NB4 (cell line): Measurements from ENCODE around the gene MAN2A2.
A peak's percentile ranks its signal among the peaks of the same experiment; 100 is the strongest.

Source experiments
- MYC ChIP-seq: IDR thresholded peaks from 2 replicates; pipeline ENCODE4 v1.6.1; 2011; ENCODE audit warnings: low read depth, low read length
- POLR2A ChIP-seq: IDR thresholded peaks from 2 replicates; pipeline ENCODE4 v1.6.1; 2011; ENCODE audit warnings: mild to moderate bottlenecking; ENCODE audit not compliant: insufficient read length; ENCODE audit errors: extremely low read depth
- TF ChIP-seq, protein P1 (sequence below): IDR thresholded peaks from one replicate; pipeline ENCODE4 v1.5.1; 2012; ENCODE audit warnings: low read depth, low read length
- TF ChIP-seq, protein P2 (sequence below): IDR thresholded peaks from 2 replicates; pipeline ENCODE4 v1.6.1; 2011; ENCODE audit warnings: low read depth, low read length

DNA sequence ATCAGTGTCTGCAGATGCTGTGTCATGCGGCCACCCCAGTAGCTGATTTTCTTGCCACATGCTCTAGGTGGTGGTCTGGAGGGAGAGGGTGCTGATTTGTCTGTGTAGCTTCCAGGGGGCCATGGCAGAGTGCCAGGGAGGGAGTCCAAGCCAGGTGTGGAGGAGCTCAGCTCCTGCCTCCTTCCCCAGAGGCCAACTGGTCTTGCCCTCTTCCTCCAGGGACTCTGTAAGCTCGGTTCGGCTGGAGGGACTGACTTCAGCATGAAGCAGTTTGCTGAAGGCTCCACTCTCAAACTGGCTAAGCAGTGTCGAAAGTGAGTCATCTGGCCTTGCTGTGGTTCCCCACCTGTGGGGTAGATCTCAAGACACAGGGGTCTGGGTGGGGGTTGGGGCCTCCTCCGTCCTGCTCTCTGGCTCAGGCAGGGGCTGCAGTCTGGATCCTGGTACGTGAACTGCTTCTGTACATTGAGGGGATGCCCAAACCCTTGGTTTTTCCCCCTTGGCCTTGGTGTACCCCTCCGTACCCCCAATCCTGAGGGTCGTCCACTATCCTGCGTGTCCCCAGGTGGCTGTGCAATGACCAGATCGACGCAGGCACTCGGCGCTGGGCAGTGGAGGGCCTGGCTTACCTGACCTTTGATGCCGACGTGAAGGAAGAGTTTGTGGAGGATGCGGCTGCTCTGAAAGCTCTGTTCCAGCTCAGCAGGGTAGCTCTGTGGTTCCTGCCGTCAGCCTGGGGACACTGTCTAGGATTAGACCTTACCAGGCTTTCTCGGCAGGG, 44.7 kb downstream of the MAN2A2 start:
- TF ChIP-seq, protein P1, sequence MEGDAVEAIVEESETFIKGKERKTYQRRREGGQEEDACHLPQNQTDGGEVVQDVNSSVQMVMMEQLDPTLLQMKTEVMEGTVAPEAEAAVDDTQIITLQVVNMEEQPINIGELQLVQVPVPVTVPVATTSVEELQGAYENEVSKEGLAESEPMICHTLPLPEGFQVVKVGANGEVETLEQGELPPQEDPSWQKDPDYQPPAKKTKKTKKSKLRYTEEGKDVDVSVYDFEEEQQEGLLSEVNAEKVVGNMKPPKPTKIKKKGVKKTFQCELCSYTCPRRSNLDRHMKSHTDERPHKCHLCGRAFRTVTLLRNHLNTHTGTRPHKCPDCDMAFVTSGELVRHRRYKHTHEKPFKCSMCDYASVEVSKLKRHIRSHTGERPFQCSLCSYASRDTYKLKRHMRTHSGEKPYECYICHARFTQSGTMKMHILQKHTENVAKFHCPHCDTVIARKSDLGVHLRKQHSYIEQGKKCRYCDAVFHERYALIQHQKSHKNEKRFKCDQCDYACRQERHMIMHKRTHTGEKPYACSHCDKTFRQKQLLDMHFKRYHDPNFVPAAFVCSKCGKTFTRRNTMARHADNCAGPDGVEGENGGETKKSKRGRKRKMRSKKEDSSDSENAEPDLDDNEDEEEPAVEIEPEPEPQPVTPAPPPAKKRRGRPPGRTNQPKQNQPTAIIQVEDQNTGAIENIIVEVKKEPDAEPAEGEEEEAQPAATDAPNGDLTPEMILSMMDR = no peak
- TF ChIP-seq POLR2A = no peak
- TF ChIP-seq, protein P2, sequence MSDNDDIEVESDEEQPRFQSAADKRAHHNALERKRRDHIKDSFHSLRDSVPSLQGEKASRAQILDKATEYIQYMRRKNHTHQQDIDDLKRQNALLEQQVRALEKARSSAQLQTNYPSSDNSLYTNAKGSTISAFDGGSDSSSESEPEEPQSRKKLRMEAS = 0 out of 2 replicates have a peak, but pooled peaks have one; percentile 10
- no peak; the same call in 1 of the 2 replicates for TF ChIP-seq MYC
